T-helper 1 cell treated with Interleukin-12 subunit alpha and Interleukin-12 subunit beta and Interleukin-4 antibody, amounts not matched to agents 30 μg/mL and 1 μg/mL, for 36 hours (primary cell): ENCODE measurements around the gene DNAJC1.
A peak's percentile ranks its signal among the peaks of the same experiment; 100 is the strongest.
"Not testable (repeated sequence)": the region's sequence is repeated elsewhere in the genome, so short reads cannot be mapped to it uniquely, and the experiment has no call there.

Source experiments
- H3K27ac Mint-ChIP-seq: one replicate; pipeline ENCODE4 v1.8.0; 2021; ENCODE audit warnings: mild to moderate bottlenecking, mixed read lengths
- H3K27me3 Mint-ChIP-seq: one replicate; pipeline ENCODE4 v1.8.0; 2021; ENCODE audit warnings: low read depth, mixed read lengths
- H3K36me3 Mint-ChIP-seq: one replicate; pipeline ENCODE4 v1.8.0; 2021; ENCODE audit warnings: low read depth, mixed read lengths
- H3K4me1 Mint-ChIP-seq: one replicate; pipeline ENCODE4 v1.8.0; 2021; ENCODE audit warnings: low read depth, mixed read lengths
- H3K4me3 Mint-ChIP-seq: one replicate; pipeline ENCODE4 v1.8.0; 2021; ENCODE audit warnings: mild to moderate bottlenecking, moderate library complexity, mixed read lengths
- H3K9me3 Mint-ChIP-seq: one replicate; pipeline ENCODE4 v1.8.0; 2021; ENCODE audit warnings: mixed read lengths

DNAJC1 gene, protein sequence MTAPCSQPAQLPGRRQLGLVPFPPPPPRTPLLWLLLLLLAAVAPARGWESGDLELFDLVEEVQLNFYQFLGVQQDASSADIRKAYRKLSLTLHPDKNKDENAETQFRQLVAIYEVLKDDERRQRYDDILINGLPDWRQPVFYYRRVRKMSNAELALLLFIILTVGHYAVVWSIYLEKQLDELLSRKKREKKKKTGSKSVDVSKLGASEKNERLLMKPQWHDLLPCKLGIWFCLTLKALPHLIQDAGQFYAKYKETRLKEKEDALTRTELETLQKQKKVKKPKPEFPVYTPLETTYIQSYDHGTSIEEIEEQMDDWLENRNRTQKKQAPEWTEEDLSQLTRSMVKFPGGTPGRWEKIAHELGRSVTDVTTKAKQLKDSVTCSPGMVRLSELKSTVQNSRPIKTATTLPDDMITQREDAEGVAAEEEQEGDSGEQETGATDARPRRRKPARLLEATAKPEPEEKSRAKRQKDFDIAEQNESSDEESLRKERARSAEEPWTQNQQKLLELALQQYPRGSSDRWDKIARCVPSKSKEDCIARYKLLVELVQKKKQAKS

DNA sequence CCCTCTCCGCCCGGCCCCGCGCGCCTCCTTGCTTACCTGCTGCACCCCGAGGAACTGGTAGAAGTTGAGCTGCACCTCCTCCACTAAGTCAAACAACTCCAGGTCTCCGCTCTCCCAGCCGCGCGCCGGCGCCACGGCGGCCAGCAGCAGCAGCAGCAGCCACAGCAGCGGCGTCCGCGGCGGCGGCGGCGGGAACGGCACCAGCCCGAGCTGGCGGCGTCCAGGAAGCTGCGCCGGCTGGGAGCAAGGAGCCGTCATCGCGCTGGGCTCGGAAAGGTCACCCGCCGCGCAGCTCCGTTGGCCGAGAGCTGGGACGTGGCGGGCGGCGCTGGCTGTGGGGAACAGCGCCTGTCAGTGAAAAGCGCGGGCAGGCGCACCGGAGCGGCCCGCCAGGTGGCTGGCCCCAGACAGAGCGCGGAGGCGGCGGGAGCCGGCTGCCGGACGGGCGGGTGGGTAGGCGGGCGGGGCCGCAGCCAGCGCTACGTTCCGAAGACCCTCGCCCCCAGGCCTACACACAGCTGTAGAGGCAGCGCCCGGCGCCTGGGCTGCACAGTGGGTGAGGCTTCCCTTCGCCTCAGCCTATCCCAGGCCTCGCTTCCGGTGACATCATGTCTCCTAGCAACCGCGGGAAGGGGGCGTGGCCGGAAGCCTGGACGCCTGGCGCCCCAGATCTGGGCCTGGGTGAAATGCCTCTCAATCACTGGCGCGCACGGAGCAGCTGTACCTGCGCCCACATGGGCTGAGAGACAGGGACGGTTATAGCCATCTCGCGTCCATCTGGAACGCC, at the start of gene DNAJC1:
Gene DNAJC1 (minus strand): TSS at position 554 of the 787 bp plus-strand sequence. CDS start 296 bp downstream, at position 258.
- H3K4me3 Mint-ChIP-seq: peak within 1 kb of the TSS; percentile 97
- H3K27me3 Mint-ChIP-seq: peaks cover 16% of the 10 kb centered on the region
- H3K27ac Mint-ChIP-seq: peak within 1 kb of the TSS; percentile 98
- peaks cover 29% of the 10 kb centered on the region for H3K4me1 Mint-ChIP-seq
- H3K9me3 Mint-ChIP-seq: no peaks in the 10 kb centered on the region
- peaks cover 4% of the 10 kb centered on the region for H3K36me3 Mint-ChIP-seq

DNA sequence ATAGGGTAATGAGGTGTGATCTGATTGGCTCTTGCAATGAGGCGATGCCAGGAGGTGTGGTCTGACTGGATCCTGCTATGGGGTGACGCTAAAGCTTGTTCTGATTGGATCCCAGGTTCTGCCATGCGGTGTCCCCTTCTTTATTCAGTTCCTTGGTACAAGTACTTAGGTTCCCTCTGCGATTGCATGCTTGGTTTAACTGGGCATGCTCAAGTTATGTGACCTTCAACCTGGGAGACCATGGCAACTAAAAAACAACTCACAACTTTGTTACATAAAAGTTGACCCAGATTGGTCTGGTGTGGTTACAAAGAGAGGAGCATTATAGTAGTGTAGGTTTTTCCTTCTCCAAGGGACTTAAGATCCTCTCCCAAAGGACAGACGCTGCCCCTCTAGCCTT, 49.5 kb upstream of the DNAJC1 start:
- H3K4me3 Mint-ChIP-seq: no peak overlapping the region
- H3K36me3 Mint-ChIP-seq: no peaks in the 10 kb centered on the region
- no peaks in the 10 kb centered on the region for H3K27me3 Mint-ChIP-seq
- no peak overlapping the region for H3K27ac Mint-ChIP-seq
- H3K9me3 Mint-ChIP-seq: peaks cover 14% of the 10 kb centered on the region
- no peaks in the 10 kb centered on the region for H3K4me1 Mint-ChIP-seq

DNA sequence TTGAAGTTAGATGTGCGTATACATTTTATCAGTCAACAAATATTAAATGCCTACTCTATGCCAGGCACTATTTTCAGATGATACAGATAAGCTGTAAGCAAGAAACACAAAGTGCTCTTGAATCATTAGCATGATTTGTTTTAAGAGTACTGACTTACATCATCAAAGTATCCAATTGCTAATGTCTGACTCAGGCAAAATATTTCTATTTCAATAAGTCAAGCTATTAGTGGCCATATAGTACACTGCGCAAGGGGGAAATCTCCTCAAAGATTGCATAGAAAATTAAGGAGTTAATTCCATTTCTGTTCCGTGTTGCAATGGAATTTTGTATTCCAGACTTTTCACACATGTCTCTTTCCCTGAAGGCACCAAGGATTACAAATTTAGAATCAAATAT, 46.1 kb upstream of the DNAJC1 start:
- H3K27ac Mint-ChIP-seq: no peak overlapping the region
- no peaks in the 10 kb centered on the region for H3K27me3 Mint-ChIP-seq
- H3K4me1 Mint-ChIP-seq: no peaks in the 10 kb centered on the region
- no peak overlapping the region for H3K4me3 Mint-ChIP-seq
- H3K36me3 Mint-ChIP-seq: no peaks in the 10 kb centered on the region
- peaks cover 10% of the 10 kb centered on the region for H3K9me3 Mint-ChIP-seq

DNA sequence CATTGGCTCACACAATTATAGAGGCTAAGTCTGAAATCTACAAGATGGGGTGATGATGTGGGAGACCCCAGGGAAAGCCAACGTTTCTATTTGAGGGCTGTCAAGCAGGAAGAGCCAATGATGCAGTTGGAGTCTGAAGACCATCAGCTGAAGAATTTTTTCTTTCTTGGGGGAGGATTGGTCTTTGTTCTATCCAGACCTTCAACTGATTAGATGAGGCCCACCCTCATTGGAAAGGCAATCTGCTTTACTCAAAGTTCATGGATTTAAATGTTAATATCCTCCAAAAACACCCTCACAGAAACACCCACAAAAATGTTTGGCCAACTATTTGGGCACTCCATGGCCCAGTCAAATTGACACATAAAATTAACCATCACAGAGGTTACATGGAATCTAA, 44.3 kb upstream of the DNAJC1 start:
- H3K9me3 Mint-ChIP-seq: peaks cover 10% of the 10 kb centered on the region
- H3K27ac Mint-ChIP-seq: no peak overlapping the region
- no peaks in the 10 kb centered on the region for H3K36me3 Mint-ChIP-seq
- H3K4me3 Mint-ChIP-seq: no peak overlapping the region
- H3K27me3 Mint-ChIP-seq: peaks cover 9% of the 10 kb centered on the region
- H3K4me1 Mint-ChIP-seq: no peaks in the 10 kb centered on the region

DNA sequence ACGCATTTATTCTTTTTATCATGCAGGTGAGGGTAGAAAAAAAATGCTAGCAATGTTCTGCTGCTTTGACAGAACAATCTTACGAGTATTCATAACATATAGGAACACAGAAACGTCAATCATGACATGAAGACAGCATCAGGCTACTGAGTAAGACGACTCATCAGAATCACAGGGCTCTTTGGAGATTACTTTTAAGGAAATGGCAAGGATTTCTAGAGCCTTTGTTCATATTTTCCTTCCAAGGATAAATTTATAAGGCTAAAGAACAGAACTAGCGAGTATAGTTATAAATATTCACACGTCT, 39.8 kb upstream of the DNAJC1 start:
- Mint-ChIP-seq H3K4me3 (no peak overlapping the region), H3K27me3 (peaks cover 22% of the 10 kb centered on the region), H3K9me3 (no peaks in the 10 kb centered on the region), H3K27ac (no peak overlapping the region), H3K4me1 (peaks cover 4% of the 10 kb centered on the region), H3K36me3 (no peaks in the 10 kb centered on the region)

DNA sequence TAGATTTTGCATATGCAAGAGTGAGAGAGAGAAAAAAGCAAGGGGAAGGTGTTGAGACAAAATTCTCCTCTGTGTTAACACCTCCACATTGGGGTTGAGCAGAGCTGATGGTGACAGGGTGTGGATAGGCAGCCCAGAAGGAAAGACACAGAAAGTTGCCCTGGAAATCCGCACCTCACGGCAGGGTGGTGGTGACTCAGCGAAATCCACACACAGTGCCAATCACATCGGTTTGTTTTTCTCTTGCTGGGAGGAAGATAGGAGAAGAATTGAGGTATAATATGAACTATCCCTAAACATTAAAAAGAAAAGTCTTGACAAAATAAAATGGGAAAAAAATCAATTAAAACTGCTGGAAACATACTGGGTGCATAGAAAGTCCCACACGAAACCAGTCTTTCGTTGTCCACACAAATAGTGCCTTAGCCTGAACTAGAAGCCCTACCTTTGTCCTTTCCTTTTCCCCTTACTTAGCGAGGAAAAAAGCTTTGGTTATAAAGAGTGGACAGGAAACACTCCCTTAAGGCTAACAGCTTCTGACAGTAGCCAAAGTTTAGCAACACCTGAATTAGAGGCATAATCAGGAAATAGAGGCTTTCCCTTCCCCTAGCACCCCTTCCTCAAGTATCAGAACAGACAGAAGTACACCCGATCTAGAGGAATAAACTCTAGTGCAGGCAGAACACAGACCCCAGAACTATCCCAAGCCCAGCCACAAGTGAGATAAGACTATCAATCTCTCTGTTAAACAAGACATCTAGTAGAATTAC, 39.2 kb upstream of the DNAJC1 start:
- H3K4me1 Mint-ChIP-seq: peaks cover 4% of the 10 kb centered on the region
- no peak overlapping the region for H3K27ac Mint-ChIP-seq
- H3K27me3 Mint-ChIP-seq: peaks cover 27% of the 10 kb centered on the region
- no peaks in the 10 kb centered on the region for H3K9me3 Mint-ChIP-seq
- no peak overlapping the region for H3K4me3 Mint-ChIP-seq
- no peaks in the 10 kb centered on the region for H3K36me3 Mint-ChIP-seq

DNA sequence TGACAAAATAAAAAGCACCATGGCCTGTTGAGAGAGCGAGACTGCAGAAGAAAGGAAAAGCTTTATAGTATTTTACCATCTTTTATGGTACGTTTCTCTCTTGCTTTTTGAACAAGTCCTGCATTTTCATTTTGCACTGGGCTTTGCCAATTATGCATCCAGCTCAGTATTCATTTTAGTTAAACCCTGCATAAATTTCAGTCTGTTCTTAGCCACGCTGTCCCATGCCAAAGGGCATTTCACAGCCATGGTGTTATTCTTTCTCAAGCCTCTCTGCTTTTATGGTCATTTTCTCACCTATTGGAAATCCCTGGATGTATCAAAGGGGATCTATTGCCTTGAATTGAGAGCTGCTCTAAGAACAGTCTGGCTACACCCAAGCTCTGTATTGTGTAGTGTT, 30.8 kb upstream of the DNAJC1 start:
- Mint-ChIP-seq H3K4me1 (no peaks in the 10 kb centered on the region), H3K27me3 (peaks cover 14% of the 10 kb centered on the region), H3K27ac (no peak overlapping the region), H3K9me3 (peaks cover 10% of the 10 kb centered on the region), H3K36me3 (no peaks in the 10 kb centered on the region), H3K4me3 (no peak overlapping the region)

DNA sequence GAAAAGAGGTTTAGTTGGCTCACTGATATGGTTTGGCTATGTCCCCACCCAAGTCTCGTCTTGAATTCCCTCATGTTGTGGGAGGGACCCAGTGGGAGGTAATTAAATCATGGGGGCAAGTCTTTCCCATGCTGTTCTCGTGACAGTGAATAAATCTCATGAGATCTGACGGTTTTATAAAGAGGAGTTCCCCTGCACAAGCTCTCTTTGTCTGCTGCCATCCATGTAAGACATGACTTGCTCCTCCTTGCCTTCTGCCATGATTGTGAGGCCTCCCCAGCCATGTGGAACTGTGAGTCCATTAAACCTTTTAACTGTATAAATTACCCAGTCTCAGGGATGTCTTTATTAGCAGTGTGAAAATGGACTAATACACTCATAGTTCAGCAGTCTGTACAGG, 28.7 kb upstream of the DNAJC1 start:
- peaks cover 13% of the 10 kb centered on the region for H3K27me3 Mint-ChIP-seq
- not testable (repeated sequence) for H3K4me1 Mint-ChIP-seq, H3K9me3 Mint-ChIP-seq, H3K4me3 Mint-ChIP-seq, H3K27ac Mint-ChIP-seq, H3K36me3 Mint-ChIP-seq

DNA sequence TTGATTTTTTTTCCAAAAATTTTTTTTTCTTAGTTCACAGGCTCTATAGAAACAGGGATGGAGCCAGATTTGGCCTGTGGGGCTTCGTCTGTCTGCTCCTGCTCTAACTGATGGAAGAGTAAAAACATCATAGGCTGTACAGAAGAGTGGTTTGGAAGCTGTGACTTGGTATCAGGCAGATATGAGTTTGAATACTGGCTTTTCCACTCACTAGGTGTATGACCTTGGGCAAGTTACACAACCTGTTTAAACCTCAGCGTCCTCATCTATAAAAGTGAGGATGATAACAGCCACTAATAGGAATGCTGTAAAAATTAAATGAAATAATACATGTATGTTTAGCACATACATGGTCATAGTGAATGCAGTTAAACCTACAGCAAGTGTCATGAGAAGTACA, 26.9 kb upstream of the DNAJC1 start:
- Mint-ChIP-seq H3K9me3 (peaks cover 10% of the 10 kb centered on the region), H3K27ac (no peak overlapping the region), H3K27me3 (peaks cover 13% of the 10 kb centered on the region), H3K36me3 (no peaks in the 10 kb centered on the region), H3K4me1 (no peaks in the 10 kb centered on the region), H3K4me3 (no peak overlapping the region)

DNA sequence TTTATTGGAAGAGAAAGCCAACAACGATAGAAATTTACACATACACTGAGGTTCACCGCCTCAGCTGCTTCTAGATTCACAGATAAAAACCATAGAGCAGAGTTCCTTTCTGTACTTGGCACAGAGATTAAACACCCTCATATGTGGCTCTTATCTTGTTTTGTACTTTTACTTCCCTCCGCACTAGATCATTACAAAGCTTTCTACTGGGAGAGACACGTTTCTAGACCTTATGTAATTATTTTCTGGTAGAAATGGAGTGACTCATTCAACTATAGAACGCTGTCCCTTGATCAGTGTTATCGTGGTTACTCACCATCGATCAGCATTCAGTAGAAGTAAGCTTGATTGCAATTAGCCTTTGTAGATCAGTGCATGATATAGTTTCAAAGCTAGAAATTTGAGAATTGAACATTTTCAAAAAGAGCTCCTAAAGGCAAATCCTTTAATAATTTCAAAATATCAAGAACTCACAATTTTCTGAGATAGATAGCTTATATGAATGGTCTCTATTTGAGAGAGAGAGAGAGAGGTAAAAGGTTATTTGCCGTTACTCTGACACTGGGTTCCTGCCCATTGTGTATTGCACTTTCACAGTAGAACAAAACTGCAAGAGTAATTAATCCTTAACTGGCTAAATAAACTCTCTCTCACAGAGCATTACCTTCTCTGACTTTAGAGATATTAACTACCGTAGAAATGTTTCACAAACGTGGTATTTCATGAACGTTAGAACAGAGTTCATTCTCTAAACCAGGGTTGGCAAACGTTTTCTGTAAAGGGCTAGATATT, 26.1 kb upstream of the DNAJC1 start:
- H3K36me3 Mint-ChIP-seq: no peaks in the 10 kb centered on the region
- H3K4me1 Mint-ChIP-seq: no peaks in the 10 kb centered on the region
- H3K9me3 Mint-ChIP-seq: peaks cover 10% of the 10 kb centered on the region
- H3K4me3 Mint-ChIP-seq: no peak overlapping the region
- peaks cover 13% of the 10 kb centered on the region for H3K27me3 Mint-ChIP-seq
- no peak overlapping the region for H3K27ac Mint-ChIP-seq

DNA sequence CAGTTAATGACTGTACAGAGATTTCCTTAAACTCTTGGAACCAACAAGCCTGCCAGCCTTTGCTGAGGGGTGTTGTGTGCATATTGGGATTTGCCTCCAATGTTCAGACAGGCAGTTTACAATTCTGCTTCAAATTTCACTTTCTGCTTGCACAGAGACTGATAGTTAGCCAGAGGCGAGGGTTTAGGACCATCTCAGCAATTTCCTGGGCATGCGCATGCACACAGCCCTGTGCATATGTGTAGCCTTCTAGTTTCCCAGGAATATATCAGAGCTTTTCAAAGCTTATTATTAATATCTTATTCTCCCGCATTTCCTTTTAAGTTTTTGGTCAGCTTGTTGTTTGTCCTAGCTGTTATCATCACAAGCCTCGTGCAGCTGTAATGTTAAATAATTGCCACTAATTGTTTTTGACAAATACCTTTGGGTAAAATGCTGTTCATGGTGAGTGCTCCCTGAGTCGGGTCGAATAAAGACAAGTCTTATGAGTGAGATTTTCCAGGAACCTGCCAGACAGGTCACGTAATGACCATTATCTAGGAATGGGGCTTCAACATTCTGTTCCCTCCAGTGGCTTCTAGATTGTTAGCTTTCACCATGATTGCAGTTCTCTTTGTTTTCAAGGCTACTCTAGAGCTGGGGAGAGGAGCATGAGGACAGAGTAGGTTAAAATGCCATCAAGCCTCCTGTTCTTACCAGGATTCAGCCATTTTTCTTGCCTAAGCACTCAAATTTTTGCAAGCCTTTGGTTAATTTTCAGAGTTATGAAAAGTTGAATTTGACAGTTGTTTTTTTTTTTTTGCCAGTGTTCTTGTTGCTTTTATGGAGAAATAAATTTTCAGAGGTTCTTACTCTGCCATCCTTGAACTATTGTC, 24.1 kb upstream of the DNAJC1 start:
- Mint-ChIP-seq H3K27ac (no peak overlapping the region), H3K9me3 (peaks cover 8% of the 10 kb centered on the region), H3K4me3 (no peak overlapping the region)

DNA sequence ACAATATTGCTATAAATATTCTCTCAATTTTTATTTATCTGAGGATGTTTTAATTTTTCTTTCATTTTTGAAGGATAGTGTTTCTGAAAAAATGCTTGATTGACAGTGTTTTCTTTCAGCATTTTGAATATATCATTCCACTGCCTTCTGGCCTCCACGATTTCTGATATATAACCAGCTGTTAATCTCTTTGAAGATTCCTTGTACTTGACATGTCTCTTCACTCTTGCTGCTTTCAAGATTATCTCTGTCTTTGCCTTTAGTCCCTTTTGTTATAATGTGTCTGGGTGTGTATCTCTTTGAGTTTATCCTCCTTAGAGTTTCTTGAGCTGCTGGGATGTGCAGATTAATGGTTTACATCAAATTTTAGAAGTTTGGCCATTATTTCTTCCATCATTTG, 22.8 kb upstream of the DNAJC1 start:
- Mint-ChIP-seq H3K9me3 (peaks cover 4% of the 10 kb centered on the region), H3K27me3 (peaks cover 13% of the 10 kb centered on the region), H3K36me3 (peaks cover 4% of the 10 kb centered on the region), H3K4me3 (no peak overlapping the region), H3K27ac (no peak overlapping the region), H3K4me1 (peaks cover 14% of the 10 kb centered on the region)

More for the DNA sequence above, 24.1 kb upstream of the DNAJC1 start:
- peaks cover 13% of the 10 kb centered on the region for H3K27me3 Mint-ChIP-seq
- H3K36me3 Mint-ChIP-seq: peaks cover 2% of the 10 kb centered on the region
- peaks cover 7% of the 10 kb centered on the region for H3K4me1 Mint-ChIP-seq

DNA sequence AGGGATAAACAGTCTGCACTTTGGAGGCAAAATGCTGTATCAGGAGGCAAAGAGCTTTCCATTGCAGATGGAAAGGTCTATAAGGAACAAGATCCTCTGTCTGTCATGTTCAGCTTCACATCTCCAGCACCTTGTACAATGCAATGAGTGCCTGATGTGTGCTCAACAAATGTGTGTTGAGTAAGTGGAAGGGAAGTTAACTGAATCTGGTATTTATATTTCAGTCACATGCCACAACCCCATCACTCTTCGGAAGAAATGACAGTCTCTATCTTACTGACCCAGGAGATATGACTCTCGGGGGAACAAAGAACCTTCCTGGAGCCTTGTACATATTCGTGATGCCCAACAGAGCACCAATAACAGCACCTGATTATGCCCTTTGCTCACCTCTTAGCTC, 20.0 kb upstream of the DNAJC1 start:
- Mint-ChIP-seq H3K4me3 (no peak overlapping the region), H3K9me3 (no peaks in the 10 kb centered on the region), H3K27ac (no peak overlapping the region), H3K27me3 (peaks cover 7% of the 10 kb centered on the region), H3K36me3 (peaks cover 4% of the 10 kb centered on the region), H3K4me1 (peaks cover 14% of the 10 kb centered on the region)
